Osteocyte (in vitro differentiated cells): ENCODE measurements around the gene CALHM5. TPM values are rescaled to one million over a fixed set of nuclear protein-coding genes. Genes with fewer than 3 reads are reported as not detected.

Experiments
- total RNA-seq: library from RNA; stranded (reverse); gene quantifications from 2 replicates; pipeline ENCODE4 v1.2.1, GENCODE V29; 2021

The CALHM5 gene
- total RNA-seq, 1 donor from 2014 or later = 4.9 TPM

Other genes with a start within 250 kb of the CALHM5 start
- gene TSPYL1, start 231.7 kb upstream of the CALHM5 start, total RNA-seq = 64.9 and 65.3 TPM in 2 replicates
- gene DSE, start 140.7 kb upstream of the CALHM5 start, total RNA-seq = 57.2 and 67.1 TPM in 2 replicates
- gene CALHM6, start 50.3 kb upstream of the CALHM5 start, total RNA-seq = 0.94 and 1.3 TPM in 2 replicates
- not detected in 2 replicates for gene TRAPPC3L, start 34.0 kb downstream of the CALHM5 start, total RNA-seq
- not detected in 2 replicates for gene CALHM4, start 42.1 kb downstream of the CALHM5 start, total RNA-seq
- 37.2 and 43.6 TPM in 2 replicates for gene RWDD1, start 59.9 kb downstream of the CALHM5 start, total RNA-seq
- 0.24 and 0.38 TPM in 2 replicates for gene RSPH4A, start 104.8 kb downstream of the CALHM5 start, total RNA-seq
- gene ZUP1, start 157.1 kb downstream of the CALHM5 start, total RNA-seq = 9.4 and 10.0 TPM in 2 replicates
- gene KPNA5, start 169.6 kb downstream of the CALHM5 start, total RNA-seq = 9.6 and 10.4 TPM in 2 replicates